SIG-M5 treated with dmso at 0.1 percent for 504 hours (cell line): ENCODE data around the gene DOCK4.

ENCODE experiments used
- DNase-seq: peaks from one replicate; lab custom pipeline; 2025; ENCODE audit not compliant: unreplicated experiment; lab: John Stamatoyannopoulos, UW

The DOCK4 gene

GRCh38 chr7:111869280-111869679, 336.9 kb downstream of the DOCK4 start:
- no peak for DNase-seq

GRCh38 chr7:111867348-111867931, 338.8 kb downstream of the DOCK4 start:
- no peak for DNase-seq

- DNase-seq, result no peak
Observed at GRCh38 chr7:111866787-111867186, 339.4 kb downstream of the DOCK4 start.

GRCh38 chr7:111865430-111865829, 340.8 kb downstream of the DOCK4 start:
- DNase-seq, result no peak

GRCh38 chr7:111864291-111864976, 341.8 kb downstream of the DOCK4 start:
- no peak for DNase-seq

- DNase-seq, result no peak
Observed at GRCh38 chr7:111863269-111863668, 342.9 kb downstream of the DOCK4 start.

- no peak for DNase-seq
Observed at GRCh38 chr7:111860248-111860647, 346.0 kb downstream of the DOCK4 start.

- DNase-seq, result no peak
Observed at GRCh38 chr7:111858331-111858730, 347.9 kb downstream of the DOCK4 start.

GRCh38 chr7:111855842-111856227, 350.4 kb downstream of the DOCK4 start:
- DNase-seq, result peak; percentile 17

GRCh38 chr7:111855161-111855841, 350.9 kb downstream of the DOCK4 start:
- peak; percentile 72 for DNase-seq

GRCh38 chr7:111853201-111853990, 352.8 kb downstream of the DOCK4 start:
- peak; percentile 12 for DNase-seq

GRCh38 chr7:111852081-111852480, 354.1 kb downstream of the DOCK4 start:
- DNase-seq, result no peak

GRCh38 chr7:111846898-111847297, 359.3 kb downstream of the DOCK4 start:
- DNase-seq, result no peak

- DNase-seq, result no peak
Observed at GRCh38 chr7:111845853-111846252, 360.3 kb downstream of the DOCK4 start.

- no peak for DNase-seq
Observed at GRCh38 chr7:111844904-111845671, 361.1 kb downstream of the DOCK4 start.

GRCh38 chr7:111842491-111842890, 363.7 kb downstream of the DOCK4 start:
- DNase-seq, result no peak

- DNase-seq, result peak; percentile 37
Observed at GRCh38 chr7:111841596-111842205, 364.5 kb downstream of the DOCK4 start.

- no peak for DNase-seq
Observed at GRCh38 chr7:111840528-111840927, 365.7 kb downstream of the DOCK4 start.

GRCh38 chr7:111839261-111839660, 366.9 kb downstream of the DOCK4 start:
- no peak for DNase-seq

- DNase-seq, result no peak
Observed at GRCh38 chr7:111836592-111836991, 369.6 kb downstream of the DOCK4 start.
